CD4-positive, CD25-positive, alpha-beta regulatory T cell (primary cell): Measurements from ENCODE around the gene FLYWCH1. TPM values are rescaled to one million over a fixed set of nuclear protein-coding genes. Genes with fewer than 3 reads are reported as not detected.

Experiments
- ATAC-seq, 2 donors: fragments of 150-1000 bp; cut with Tn5 transposase; one replicate each; pipeline ENCODE4 v1.10.0; 2021; ENCODE audit warnings: low read depth in 2 of 2, moderate number of reproducible peaks in 2 of 2, moderate library complexity in 1 of 2
- DNase-seq, 3 donors: peaks; one replicate each; pipeline versions ENCODE4 v3.0.0 to v3.0.0-alpha.2; 2012 to 2022; ENCODE audit warnings: mixed read lengths in 1 of 3
- H3K27ac ChIP-seq: one replicate; pipeline ENCODE4 v1.7.0; 2013; ENCODE audit warnings: mild to moderate bottlenecking, low read length; ENCODE audit not compliant: insufficient read depth, poor library complexity, severe bottlenecking
- H3K27me3 ChIP-seq: one replicate; pipeline ENCODE4 v1.7.0; 2013; ENCODE audit warnings: low read length; ENCODE audit not compliant: control insufficient read depth, insufficient read depth
- H3K36me3 ChIP-seq: one replicate; pipeline ENCODE4 v1.7.0; 2013; ENCODE audit warnings: mild to moderate bottlenecking, low read length, moderate library complexity; ENCODE audit not compliant: control insufficient read depth, insufficient read depth
- H3K4me1 ChIP-seq: 2 replicates; pipeline ENCODE4 v1.7.0; 2013; ENCODE audit warnings: mild to moderate bottlenecking, low read length; ENCODE audit not compliant: insufficient read depth, control insufficient read depth, poor library complexity, severe bottlenecking
- H3K4me3 ChIP-seq: one replicate; pipeline ENCODE4 v1.7.0; 2013; ENCODE audit warnings: low read depth, mild to moderate bottlenecking, low read length, moderate library complexity
- H3K9me3 ChIP-seq, 2 experiments: 1 replicate in 1 of 2; 2 replicates in 1 of 2; pipeline ENCODE4 v1.7.0; 2013; ENCODE audit warnings: low read length in 2 of 2, mild to moderate bottlenecking in 1 of 2, moderate library complexity in 1 of 2; ENCODE audit not compliant: control insufficient read depth in 2 of 2
- H3K27ac Mint-ChIP-seq, 3 donors: one replicate each; pipeline ENCODE4 v1.8.0; 2020 to 2022; ENCODE audit warnings: mild to moderate bottlenecking in 3 of 3, mixed read lengths in 3 of 3, moderate library complexity in 2 of 3
- H3K27me3 Mint-ChIP-seq: one replicate; pipeline ENCODE4 v1.8.0; 2022; ENCODE audit warnings: mild to moderate bottlenecking, mixed read lengths
- H3K36me3 Mint-ChIP-seq: one replicate; pipeline ENCODE4 v1.8.0; 2020; ENCODE audit warnings: mixed read lengths
- H3K4me1 Mint-ChIP-seq, 4 donors: one replicate each; pipeline ENCODE4 v1.8.0; 2020 to 2022; ENCODE audit warnings: mixed read lengths in 4 of 4, mild to moderate bottlenecking in 1 of 4
- H3K4me3 Mint-ChIP-seq, 4 donors: one replicate each; pipeline ENCODE4 v1.8.0; 2020 to 2022; ENCODE audit warnings: mild to moderate bottlenecking in 4 of 4, mixed read lengths in 4 of 4, moderate library complexity in 3 of 4
- H3K9me3 Mint-ChIP-seq, 7 donors: one replicate each; pipeline ENCODE4 v1.8.0; 2020 to 2022; ENCODE audit warnings: mixed read lengths in 7 of 7, mild to moderate bottlenecking in 3 of 7, moderate library complexity in 2 of 7
- polyA plus RNA-seq, 4 donors: library from polyadenylated mRNA; unstranded; fragments of 300-500 nt; fragmentation: Illumina TruSeq; gene quantifications; one replicate each; pipeline ENCODE4 v1.2.3, GENCODE V29; 2021
- total RNA-seq: library from RNA; stranded (reverse); gene quantifications from one replicate; pipeline ENCODE4 v1.2.3, GENCODE V29; 2022

FLYWCH1 gene, protein sequence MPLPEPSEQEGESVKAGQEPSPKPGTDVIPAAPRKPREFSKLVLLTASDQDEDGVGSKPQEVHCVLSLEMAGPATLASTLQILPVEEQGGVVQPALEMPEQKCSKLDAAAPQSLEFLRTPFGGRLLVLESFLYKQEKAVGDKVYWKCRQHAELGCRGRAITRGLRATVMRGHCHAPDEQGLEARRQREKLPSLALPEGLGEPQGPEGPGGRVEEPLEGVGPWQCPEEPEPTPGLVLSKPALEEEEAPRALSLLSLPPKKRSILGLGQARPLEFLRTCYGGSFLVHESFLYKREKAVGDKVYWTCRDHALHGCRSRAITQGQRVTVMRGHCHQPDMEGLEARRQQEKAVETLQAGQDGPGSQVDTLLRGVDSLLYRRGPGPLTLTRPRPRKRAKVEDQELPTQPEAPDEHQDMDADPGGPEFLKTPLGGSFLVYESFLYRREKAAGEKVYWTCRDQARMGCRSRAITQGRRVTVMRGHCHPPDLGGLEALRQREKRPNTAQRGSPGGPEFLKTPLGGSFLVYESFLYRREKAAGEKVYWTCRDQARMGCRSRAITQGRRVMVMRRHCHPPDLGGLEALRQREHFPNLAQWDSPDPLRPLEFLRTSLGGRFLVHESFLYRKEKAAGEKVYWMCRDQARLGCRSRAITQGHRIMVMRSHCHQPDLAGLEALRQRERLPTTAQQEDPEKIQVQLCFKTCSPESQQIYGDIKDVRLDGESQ
- 74.8 TPM for total RNA-seq
- polyA plus RNA-seq = 10 to 100 TPM in 3 of 4 donors, 1 to 10 TPM in 1; 6.6 to 13.7 (median 12.7) TPM

DNA sequence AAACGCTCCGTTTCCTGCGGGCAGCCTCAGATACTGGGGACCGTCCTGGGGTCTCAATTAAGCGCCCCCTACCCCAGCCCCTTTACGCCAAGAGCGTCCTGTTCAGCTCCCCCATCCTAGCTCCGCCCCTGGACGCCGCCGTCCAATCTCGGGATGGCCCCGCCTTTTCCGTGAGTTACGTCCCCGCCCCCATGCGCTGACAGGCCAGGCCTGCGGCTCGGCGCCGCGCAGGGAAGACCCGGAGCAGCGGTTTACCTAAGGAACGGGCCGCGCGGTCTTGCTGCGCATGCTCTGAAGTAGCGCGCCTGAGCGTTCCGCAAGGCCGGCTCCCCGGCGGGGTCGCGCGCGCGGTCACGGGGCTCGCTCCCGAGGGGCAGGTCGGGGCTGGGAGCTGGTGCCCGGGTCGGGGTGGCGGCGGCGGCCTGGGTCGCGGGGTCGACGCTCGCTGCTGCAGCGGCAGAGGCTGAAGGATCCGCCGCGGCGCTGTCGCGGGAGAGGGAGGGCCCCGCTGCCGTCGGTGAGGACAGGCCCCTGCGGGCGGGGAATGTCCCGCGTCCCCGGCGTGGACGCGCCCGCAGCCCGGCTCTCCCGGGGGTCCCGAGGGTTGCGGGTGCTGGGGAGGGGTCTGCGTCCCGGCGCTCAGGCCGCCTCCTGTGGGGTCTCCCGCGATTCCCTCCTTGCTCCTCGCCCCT lies at the start of gene FLYWCH1:
FLYWCH1 (plus strand) TSS at position 294 of the 692 bp plus-strand sequence. CDS start 17,755 bp downstream, outside the sequence.
- ATAC-seq (peak; percentile 97 to 98), DNase-seq (peak; percentile 94 to 99 (median 97))
- Histone ChIP-seq H3K9me3 (no peaks in the 10 kb centered on the region), H3K27ac (peak within 1 kb of the TSS; percentile 67), H3K36me3 (peaks cover 3% of the 10 kb centered on the region), H3K4me1 (peaks cover 20% of the 10 kb centered on the region), H3K4me3 (peak within 1 kb of the TSS; percentile 85), H3K27me3 (no peaks in the 10 kb centered on the region)
- H3K27ac Mint-ChIP-seq = peak within 1 kb of the TSS; percentile 83 to 95 (median 83)
- H3K36me3 Mint-ChIP-seq = peaks cover 5% of the 10 kb centered on the region
- H3K4me3 Mint-ChIP-seq = peak within 1 kb of the TSS; percentile 94 to 99 (median 96)
- peaks cover 0 to 1% (median 0%) of the 10 kb centered on the region in 7 donors for H3K9me3 Mint-ChIP-seq
- peaks cover 7% of the 10 kb centered on the region for H3K27me3 Mint-ChIP-seq
- peaks cover 3 to 40% (median 21%) of the 10 kb centered on the region in 4 donors for H3K4me1 Mint-ChIP-seq

DNA sequence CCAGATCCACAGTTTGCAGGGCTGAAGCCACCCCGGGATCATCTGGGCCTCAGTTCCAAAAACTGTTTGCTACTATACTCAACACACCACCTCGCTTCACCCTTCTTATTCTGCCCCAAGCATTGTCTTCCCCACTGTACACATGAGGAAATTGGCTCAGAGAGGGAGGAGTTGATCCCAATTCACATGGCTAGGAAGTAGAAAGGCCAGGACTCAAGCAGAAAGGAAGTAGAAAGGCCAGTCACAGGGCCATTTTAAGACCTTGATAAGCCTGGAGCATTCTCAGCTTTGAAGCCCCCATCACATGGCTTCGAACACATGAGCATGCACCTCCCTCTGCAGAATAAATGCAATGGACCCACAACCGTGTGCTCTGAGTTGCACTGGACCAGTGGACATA lies 46.1 kb upstream of the FLYWCH1 start:
- Histone ChIP-seq H3K4me3 (no peak overlapping the region), H3K36me3 (no peaks in the 10 kb centered on the region), H3K9me3 (no peaks in the 10 kb centered on the region), H3K27me3 (no peaks in the 10 kb centered on the region), H3K4me1 (peaks cover 13% of the 10 kb centered on the region), H3K27ac (no peak overlapping the region)
- Mint-ChIP-seq H3K4me3 (peak overlapping the region in 1 of 4 donors; percentile 60), H3K36me3 (no peaks in the 10 kb centered on the region), H3K27me3 (peaks cover 23% of the 10 kb centered on the region), H3K4me1 (peaks cover 0 to 19% (median 10%) of the 10 kb centered on the region in 4 donors), H3K9me3 (peaks cover 0 to 2% (median 0%) of the 10 kb centered on the region in 7 donors), H3K27ac (no peak overlapping the region)
- ATAC-seq (no peak), DNase-seq (no peak)

DNA sequence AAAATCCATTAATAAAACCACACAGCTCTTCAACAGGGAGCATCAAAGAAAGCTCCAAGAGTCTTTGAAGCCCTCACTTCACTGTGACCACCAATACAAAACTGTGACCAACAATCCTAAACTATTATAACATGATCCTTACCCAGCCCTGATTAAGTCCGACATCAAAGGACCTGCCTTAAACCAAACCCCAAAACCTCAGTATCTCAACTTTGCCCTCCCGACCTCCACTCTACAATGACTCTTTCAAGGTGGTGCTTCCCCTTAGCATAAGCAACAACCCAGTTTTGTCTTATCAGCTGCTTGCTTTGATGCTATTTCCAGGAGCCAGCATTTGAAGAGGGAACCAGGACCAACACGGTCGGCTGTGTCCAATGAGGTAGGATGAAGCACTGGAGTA lies 45.3 kb upstream of the FLYWCH1 start:
- Mint-ChIP-seq H3K36me3 (no peaks in the 10 kb centered on the region), H3K27me3 (peaks cover 19% of the 10 kb centered on the region), H3K27ac (peak overlapping the region in 1 of 3 donors; percentile 15), H3K4me3 (peak overlapping the region in 2 of 4 donors; percentile 60 to 62), H3K9me3 (no peaks in the 10 kb centered on the region), H3K4me1 (peaks cover 0 to 19% (median 10%) of the 10 kb centered on the region in 4 donors)
- no peaks in the 10 kb centered on the region for H3K9me3 ChIP-seq
- DNase-seq (no peak), ATAC-seq (no peak)
- H3K27ac ChIP-seq = no peak overlapping the region
- no peaks in the 10 kb centered on the region for H3K27me3 ChIP-seq
- H3K4me1 ChIP-seq = peaks cover 13% of the 10 kb centered on the region
- no peaks in the 10 kb centered on the region for H3K36me3 ChIP-seq
- no peak overlapping the region for H3K4me3 ChIP-seq

DNA sequence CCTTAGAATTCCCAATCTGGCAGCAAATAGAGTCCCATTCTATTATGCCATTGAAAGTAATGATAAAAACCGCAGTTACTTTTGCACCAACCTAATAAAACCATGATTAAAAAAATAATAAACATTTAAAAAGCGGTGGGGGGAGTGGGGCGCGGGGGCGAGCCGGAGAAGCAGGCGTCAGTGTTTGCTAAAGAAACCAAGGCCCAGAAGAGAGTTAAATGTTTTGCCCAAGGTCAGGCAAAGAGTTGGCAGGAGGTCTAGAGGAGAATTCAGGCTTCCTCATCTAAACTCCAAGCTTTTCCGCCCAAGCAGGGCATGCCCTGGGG lies 44.1 kb upstream of the FLYWCH1 start:
- peak overlapping the region; percentile 51 to 90 (median 86) for H3K27ac Mint-ChIP-seq
- no peak for ATAC-seq
- Histone ChIP-seq H3K4me1 (peaks cover 13% of the 10 kb centered on the region), H3K27me3 (no peaks in the 10 kb centered on the region), H3K36me3 (no peaks in the 10 kb centered on the region), H3K4me3 (peak overlapping the region; percentile 75), H3K9me3 (no peaks in the 10 kb centered on the region), H3K27ac (peak overlapping the region; percentile 74)
- no peak for DNase-seq
- H3K36me3 Mint-ChIP-seq = no peaks in the 10 kb centered on the region
- no peaks in the 10 kb centered on the region for H3K9me3 Mint-ChIP-seq
- H3K4me3 Mint-ChIP-seq = peak overlapping the region; percentile 85 to 94 (median 90)
- H3K27me3 Mint-ChIP-seq = peaks cover 18% of the 10 kb centered on the region
- peaks cover 0 to 19% (median 10%) of the 10 kb centered on the region in 4 donors for H3K4me1 Mint-ChIP-seq

DNA sequence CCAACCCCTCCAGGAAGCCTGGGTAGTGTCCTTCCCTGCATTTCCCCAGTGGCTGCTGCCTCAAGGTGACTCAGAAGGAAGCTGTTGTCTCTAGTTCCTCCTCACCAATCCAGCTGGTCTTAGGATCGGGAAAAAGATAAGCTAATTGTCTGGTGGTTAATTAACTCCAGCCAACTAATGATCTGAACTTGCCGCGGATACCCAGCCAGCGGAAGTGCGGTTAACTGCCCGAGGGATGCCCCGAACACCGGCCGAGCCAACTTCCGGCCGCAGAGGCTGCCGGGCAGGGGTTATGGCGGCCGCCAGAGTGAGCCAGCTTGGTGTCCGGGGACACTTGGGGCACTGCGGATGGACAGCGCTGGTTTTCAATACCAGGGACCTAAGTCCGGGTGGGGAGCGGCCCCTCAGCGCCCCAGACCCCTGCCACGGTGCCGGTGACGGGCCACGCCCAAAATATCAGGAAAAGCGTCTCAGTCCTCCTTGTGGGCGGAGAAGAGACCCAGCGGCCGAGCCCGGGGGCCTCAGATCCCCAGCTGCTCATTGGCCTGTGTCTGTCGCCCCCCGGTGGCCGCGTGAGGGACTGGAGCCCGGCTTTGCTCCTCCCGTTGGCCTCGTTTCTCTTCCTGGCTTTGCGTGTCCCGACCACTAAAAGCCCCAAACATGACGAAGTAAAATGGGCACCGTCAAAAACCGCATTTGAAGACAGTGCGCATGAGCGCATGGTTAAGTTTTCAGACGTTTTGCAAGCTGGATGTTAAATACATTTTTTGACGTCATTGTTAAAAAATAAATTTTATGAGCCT lies 43.5 kb upstream of the FLYWCH1 start:
- Mint-ChIP-seq H3K9me3 (no peaks in the 10 kb centered on the region), H3K27me3 (peaks cover 18% of the 10 kb centered on the region), H3K27ac (peak overlapping the region; percentile 76 to 90 (median 86)), H3K4me3 (peak overlapping the region; percentile 85 to 94 (median 90)), H3K36me3 (no peaks in the 10 kb centered on the region), H3K4me1 (peaks cover 0 to 19% (median 10%) of the 10 kb centered on the region in 4 donors)
- DNase-seq (peak; percentile 88 to 93 (median 89)), ATAC-seq (peak; percentile 88 to 91)
- Histone ChIP-seq H3K27me3 (no peaks in the 10 kb centered on the region), H3K27ac (peak overlapping the region; percentile 74), H3K36me3 (no peaks in the 10 kb centered on the region), H3K4me1 (peaks cover 13% of the 10 kb centered on the region), H3K4me3 (peak overlapping the region; percentile 75), H3K9me3 (no peaks in the 10 kb centered on the region)

DNA sequence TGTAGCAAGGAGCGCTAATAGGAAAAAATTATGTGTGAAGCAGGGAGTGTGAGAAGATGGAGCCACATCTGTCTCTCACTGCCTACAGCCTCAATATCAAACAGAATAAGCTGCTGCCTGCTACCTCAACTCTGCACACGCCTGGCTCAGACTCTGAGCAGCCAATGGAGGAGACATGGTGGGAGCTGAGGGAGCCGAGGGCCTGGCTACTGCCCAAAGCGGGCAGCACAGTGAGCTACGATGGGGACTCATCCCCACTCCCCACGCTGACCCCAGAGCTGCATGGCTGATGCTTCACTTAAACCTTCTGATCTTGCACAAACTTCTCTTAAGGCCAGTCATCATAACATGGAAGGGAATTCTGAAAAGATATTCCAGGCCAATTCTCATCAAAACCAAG lies 39.8 kb upstream of the FLYWCH1 start:
- ATAC-seq (no peak), DNase-seq (no peak)
- H3K27me3 Mint-ChIP-seq = peaks cover 10% of the 10 kb centered on the region
- no peak overlapping the region for H3K27ac ChIP-seq
- no peaks in the 10 kb centered on the region for H3K9me3 Mint-ChIP-seq
- H3K4me1 ChIP-seq = peaks cover 13% of the 10 kb centered on the region
- H3K9me3 ChIP-seq = no peaks in the 10 kb centered on the region
- H3K4me3 Mint-ChIP-seq = no peak overlapping the region
- H3K27me3 ChIP-seq = no peaks in the 10 kb centered on the region
- peak overlapping the region in 1 of 3 donors; percentile 9 for H3K27ac Mint-ChIP-seq
- no peaks in the 10 kb centered on the region for H3K36me3 ChIP-seq
- H3K4me1 Mint-ChIP-seq = peaks cover 0 to 13% (median 8%) of the 10 kb centered on the region in 4 donors
- H3K36me3 Mint-ChIP-seq = no peaks in the 10 kb centered on the region
- no peak overlapping the region for H3K4me3 ChIP-seq
